Ascending aorta (tissue), 2 donors: Measurements from ENCODE around the gene AAK1. TPM values are rescaled to one million over a fixed set of nuclear protein-coding genes. Genes with fewer than 3 reads are reported as not detected.

Experiments
- DNase-seq, 2 donors: peaks; one replicate each; pipeline ENCODE4 v3.0.0-alpha.2; 2019; ENCODE audit warnings: low spot score in 2 of 2
- H3K27ac ChIP-seq, 2 donors: fragments of 200-600 bp; sonication (generic); one replicate each; pipeline ENCODE4 v1.5.1; 2016 to 2017; ENCODE audit warnings: mild to moderate bottlenecking in 1 of 2
- H3K27me3 ChIP-seq: fragments of 200-600 bp; sonication (generic); one replicate; pipeline ENCODE4 v1.5.1; 2017
- H3K36me3 ChIP-seq, 2 donors: fragments of 200-600 bp; sonication (generic); one replicate each; pipeline ENCODE4 v1.5.1; 2016
- H3K4me1 ChIP-seq, 2 donors: fragments of 200-600 bp; sonication (generic); one replicate each; pipeline ENCODE4 v1.5.1; 2016 to 2017; ENCODE audit warnings: mild to moderate bottlenecking in 1 of 2
- H3K4me3 ChIP-seq, 2 donors: fragments of 200-600 bp; sonication (generic); one replicate each; pipeline ENCODE4 v1.5.1; 2016 to 2017; ENCODE audit warnings: mild to moderate bottlenecking in 1 of 2
- H3K9me3 ChIP-seq, 2 donors: fragments of 200-600 bp; sonication (generic); one replicate each; pipeline ENCODE4 v1.5.1; 2016
- intact Hi-C: fragments of 100-400 bp; cut with DNase I; formaldehyde crosslinking; loops from one replicate; pipeline ENCODE4 v1.15.1; 2023
- total RNA-seq: library from RNA; depleted of rRNA; stranded (reverse); fragments of >200 nt; gene quantifications from one replicate; pipeline ENCODE4 v1.1.0, GENCODE V29; 2016
- TF ChIP-seq, protein P1 (sequence below), 3 experiments: fragments of 200-600 bp in 2 of 3; fragments of 450-650 bp in 1 of 3; sonication (generic) in 2 of 3; IDR thresholded peaks; one replicate each; pipeline ENCODE4 v1.5.1; 2016 to 2019; ENCODE audit warnings: antibody characterized with exemption in 3 of 3, mild to moderate bottlenecking in 1 of 3, moderate library complexity in 1 of 3

AAK1 gene
- total RNA-seq, 1 donor from 2014 or later, result 53.4 TPM

DNA sequence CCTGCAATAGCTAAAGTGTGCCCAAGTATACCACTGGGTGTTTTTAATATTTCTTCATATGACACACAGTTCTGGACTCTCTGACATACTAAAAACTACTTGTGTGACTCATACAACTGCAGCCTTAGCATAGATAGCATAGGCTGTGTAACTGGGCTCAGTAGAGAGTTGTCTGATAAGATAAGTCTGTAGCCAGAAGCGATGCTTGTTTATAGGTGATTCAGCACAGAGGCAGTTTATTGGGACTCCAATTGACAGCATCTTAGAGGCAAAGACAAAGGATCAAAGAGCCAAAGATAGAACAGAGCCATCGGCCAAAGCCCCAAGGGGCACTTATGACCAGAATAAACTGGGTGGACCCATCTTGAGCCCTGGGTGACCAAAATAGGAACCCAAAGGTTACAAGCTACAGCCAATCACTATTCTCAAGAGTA, 42.3 kb downstream of the AAK1 start:
- no peak for DNase-seq
- Histone ChIP-seq H3K36me3 (no peaks in the 10 kb centered on the region), H3K27me3 (no peaks in the 10 kb centered on the region), H3K27ac (peak overlapping the region in 1 of 2 donors; percentile 57), H3K4me1 (peaks cover 0 to 17% of the 10 kb centered on the region in 2 donors), H3K4me3 (no peak overlapping the region), H3K9me3 (no peaks in the 10 kb centered on the region)
- TF ChIP-seq, protein P1, sequence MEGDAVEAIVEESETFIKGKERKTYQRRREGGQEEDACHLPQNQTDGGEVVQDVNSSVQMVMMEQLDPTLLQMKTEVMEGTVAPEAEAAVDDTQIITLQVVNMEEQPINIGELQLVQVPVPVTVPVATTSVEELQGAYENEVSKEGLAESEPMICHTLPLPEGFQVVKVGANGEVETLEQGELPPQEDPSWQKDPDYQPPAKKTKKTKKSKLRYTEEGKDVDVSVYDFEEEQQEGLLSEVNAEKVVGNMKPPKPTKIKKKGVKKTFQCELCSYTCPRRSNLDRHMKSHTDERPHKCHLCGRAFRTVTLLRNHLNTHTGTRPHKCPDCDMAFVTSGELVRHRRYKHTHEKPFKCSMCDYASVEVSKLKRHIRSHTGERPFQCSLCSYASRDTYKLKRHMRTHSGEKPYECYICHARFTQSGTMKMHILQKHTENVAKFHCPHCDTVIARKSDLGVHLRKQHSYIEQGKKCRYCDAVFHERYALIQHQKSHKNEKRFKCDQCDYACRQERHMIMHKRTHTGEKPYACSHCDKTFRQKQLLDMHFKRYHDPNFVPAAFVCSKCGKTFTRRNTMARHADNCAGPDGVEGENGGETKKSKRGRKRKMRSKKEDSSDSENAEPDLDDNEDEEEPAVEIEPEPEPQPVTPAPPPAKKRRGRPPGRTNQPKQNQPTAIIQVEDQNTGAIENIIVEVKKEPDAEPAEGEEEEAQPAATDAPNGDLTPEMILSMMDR (IDR thresholded peaks at IDR 0.05), result no peak
- intact Hi-C loops, result loop anchor here (5.0 kb wide), 1 partner anchor 41 kb away; the partner anchor contains the start of gene AAK1

DNA sequence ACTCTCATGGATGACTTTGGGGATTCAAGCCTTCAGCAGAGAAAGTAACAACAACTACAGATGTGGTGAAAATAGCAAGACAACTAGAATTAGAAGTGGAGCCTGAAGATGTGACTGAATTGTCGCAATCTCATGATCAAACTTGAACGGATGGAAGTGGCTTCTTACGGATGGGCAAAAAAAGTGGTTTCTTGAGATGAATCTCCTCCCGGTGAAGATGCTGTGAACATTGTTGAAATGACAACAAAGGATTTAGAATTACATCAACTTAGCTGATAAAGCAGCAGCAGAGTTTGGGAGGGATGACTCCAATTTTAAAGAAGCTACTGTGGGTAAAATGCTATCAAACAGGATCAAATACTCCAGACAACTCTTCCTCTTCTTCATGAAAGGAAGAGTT, 43.1 kb downstream of the AAK1 start:
- H3K27ac ChIP-seq, result peak overlapping the region in 1 of 2 donors; percentile 57
- H3K4me1 ChIP-seq, result peaks cover 0 to 17% of the 10 kb centered on the region in 2 donors
- no peaks in the 10 kb centered on the region for H3K36me3 ChIP-seq
- TF ChIP-seq, protein P1 (IDR thresholded peaks at IDR 0.05), result no peak
- intact Hi-C loops, result loop anchor here (5.0 kb wide), 1 partner anchor 42 kb away; the partner anchor contains the start of gene AAK1
- no peak overlapping the region for H3K4me3 ChIP-seq
- H3K9me3 ChIP-seq, result no peaks in the 10 kb centered on the region
- no peak for DNase-seq
- H3K27me3 ChIP-seq, result no peaks in the 10 kb centered on the region

DNA sequence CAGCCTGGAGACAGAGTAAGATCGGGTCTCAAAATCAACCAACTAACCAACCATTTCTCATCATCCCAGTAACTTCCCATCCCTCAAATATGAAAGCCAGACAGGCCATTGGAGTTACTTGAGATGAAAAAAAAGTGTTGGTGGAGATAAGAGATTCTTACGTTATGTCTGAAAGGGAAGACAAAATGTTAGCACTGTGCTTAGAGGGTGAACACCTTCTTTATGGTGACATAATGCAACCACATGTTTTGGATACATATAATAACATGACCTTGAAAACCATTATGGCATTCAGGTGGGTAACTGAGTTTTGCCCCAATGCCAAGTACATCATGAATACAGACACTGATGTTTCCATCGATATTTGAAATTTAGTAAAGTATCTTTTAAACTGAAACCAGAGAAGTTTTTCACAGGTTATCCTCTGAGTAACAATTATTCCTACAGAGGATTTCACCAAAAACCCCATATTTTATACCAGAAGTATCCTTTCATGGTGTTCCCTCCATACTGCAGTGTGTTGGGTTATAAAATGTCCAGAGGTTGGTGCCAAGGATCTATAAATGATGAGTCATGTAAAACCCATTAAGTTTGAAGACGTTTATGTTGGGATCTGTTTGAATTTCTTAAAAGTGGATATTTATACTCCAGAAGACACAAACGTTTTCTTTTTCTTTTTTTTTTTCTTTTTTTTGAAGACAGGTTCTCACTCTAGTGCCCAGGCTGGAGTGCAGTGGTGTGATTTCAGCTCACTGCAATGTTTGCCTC, 45.5 kb downstream of the AAK1 start:
- no peaks in the 10 kb centered on the region for H3K36me3 ChIP-seq
- H3K4me3 ChIP-seq, result no peak overlapping the region
- H3K4me1 ChIP-seq, result peaks cover 0 to 4% of the 10 kb centered on the region in 2 donors
- intact Hi-C loops, result no loop called here
- no peak for DNase-seq
- H3K9me3 ChIP-seq, result no peaks in the 10 kb centered on the region
- H3K27me3 ChIP-seq, result no peaks in the 10 kb centered on the region
- TF ChIP-seq, protein P1 (IDR thresholded peaks at IDR 0.05), result no peak
- no peak overlapping the region for H3K27ac ChIP-seq

DNA sequence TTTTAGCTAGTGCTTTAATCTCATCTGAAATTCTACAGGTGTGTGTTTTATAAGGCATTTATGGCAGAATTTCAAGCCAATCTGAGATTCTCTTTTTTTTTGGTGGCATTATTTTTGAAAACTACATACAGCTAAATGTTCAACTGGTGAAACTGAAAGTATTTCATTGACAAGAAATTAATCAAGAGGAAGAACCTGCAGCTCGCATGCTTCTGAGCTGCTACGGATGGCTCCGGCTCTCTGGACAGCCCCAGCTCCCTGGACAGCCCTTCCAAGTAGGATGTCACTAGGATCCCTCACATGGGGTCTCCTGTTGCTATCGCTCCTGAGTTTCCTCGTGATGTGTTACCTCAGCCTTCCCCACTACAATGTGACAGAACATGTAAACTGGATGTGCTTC, 46.4 kb downstream of the AAK1 start:
- no peaks in the 10 kb centered on the region for H3K27me3 ChIP-seq
- no peaks in the 10 kb centered on the region for H3K9me3 ChIP-seq
- DNase-seq, result no peak
- H3K4me3 ChIP-seq, result no peak overlapping the region
- intact Hi-C loops, result no loop called here
- peaks cover 0 to 4% of the 10 kb centered on the region in 2 donors for H3K4me1 ChIP-seq
- no peak overlapping the region for H3K27ac ChIP-seq
- H3K36me3 ChIP-seq, result no peaks in the 10 kb centered on the region
- TF ChIP-seq, protein P1 (IDR thresholded peaks at IDR 0.05), result no peak

DNA sequence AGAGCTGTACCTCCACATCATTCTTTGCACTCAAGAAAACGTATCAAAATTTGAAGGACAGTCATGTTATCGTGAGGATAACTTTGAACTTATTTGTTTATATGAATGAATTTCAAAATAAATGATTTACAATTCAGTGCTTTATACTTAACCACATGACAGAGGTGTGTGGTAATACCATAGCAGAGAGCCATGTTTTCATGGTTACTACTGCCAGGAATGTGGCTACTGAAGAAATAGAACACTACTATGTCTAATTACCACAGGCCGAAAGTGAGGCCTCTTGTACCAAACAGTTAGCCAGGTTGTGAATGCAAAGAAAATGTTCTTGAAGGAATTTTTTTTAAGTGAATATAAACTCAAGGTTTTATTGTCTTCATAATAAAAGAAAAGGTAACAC, 49.2 kb downstream of the AAK1 start:
- intact Hi-C loops, result no loop called here
- H3K27me3 ChIP-seq, result no peaks in the 10 kb centered on the region
- no peak for DNase-seq
- no peaks in the 10 kb centered on the region for H3K9me3 ChIP-seq
- no peaks in the 10 kb centered on the region for H3K36me3 ChIP-seq
- H3K4me3 ChIP-seq, result no peak overlapping the region
- TF ChIP-seq, protein P1 (IDR thresholded peaks at IDR 0.05), result no peak
- no peak overlapping the region for H3K27ac ChIP-seq
- peaks cover 0 to 5% of the 10 kb centered on the region in 2 donors for H3K4me1 ChIP-seq
